ENCODE results near the gene UBL3.

DNA sequence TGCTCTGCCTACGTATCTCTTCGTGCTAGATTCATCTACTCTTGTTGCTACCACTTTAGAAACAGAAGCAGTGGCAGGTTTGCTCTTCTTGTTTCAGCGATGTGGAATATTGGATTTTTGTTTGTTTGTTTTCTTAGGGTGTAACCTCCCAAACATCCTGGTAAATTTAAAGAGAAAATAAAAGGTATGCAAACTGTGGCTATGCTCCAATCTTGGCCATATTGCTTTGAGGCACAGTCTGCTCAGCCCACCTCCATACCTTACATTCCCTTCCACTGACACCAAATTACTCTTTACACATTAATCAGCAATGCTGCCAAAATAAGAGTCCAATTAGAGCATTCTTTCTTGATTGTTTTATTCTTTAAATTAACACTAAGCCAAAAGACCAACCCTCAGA is 25.2 kb upstream of the UBL3 start:
- TF ChIP-seq CTCF (IDR thresholded peaks at IDR 0.05; ENCODE audit: low read depth, low read length) (no peak), EZH2phosphoT487 (IDR thresholded peaks at IDR 0.05; ENCODE audit: low read depth) (no peak)

All from OCI-LY3 (cell line).